CD4-positive, alpha-beta T cell treated with Interleukin-2 at 100 ng/mL for 4 hours (primary cell): ENCODE results near the gene AP2S1.
A peak's percentile ranks its signal among the peaks of the same experiment; 100 is the strongest.
"Not testable (repeated sequence)": the region's sequence is repeated elsewhere in the genome, so short reads cannot be mapped to it uniquely, and the experiment has no call there.

Experiments used
- DNase-seq: peaks from one replicate; pipeline ENCODE4 v3.0.0-alpha.2; 2020; ENCODE audit warnings: low spot score

AP2S1 gene

DNA sequence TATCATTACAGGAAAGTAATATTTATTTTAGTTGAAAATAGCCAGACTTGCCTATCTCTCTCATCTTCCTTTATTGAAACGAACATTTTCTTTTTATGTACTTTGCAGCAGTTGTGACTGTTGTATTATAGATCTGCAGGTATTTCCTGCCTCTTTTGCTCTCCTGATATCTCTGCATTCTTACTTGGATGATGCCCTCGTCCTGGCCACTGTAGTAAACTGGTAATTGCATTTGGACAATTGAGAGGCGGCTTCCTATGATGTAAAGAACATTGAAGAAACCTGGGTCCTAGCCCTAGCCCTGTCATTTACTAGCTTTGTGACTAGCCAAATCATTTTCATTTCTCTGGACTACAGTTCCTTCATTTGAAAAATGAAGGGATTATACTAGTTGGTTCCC, 16.5 kb upstream of the AP2S1 start:
- DNase-seq, result no peak

DNA sequence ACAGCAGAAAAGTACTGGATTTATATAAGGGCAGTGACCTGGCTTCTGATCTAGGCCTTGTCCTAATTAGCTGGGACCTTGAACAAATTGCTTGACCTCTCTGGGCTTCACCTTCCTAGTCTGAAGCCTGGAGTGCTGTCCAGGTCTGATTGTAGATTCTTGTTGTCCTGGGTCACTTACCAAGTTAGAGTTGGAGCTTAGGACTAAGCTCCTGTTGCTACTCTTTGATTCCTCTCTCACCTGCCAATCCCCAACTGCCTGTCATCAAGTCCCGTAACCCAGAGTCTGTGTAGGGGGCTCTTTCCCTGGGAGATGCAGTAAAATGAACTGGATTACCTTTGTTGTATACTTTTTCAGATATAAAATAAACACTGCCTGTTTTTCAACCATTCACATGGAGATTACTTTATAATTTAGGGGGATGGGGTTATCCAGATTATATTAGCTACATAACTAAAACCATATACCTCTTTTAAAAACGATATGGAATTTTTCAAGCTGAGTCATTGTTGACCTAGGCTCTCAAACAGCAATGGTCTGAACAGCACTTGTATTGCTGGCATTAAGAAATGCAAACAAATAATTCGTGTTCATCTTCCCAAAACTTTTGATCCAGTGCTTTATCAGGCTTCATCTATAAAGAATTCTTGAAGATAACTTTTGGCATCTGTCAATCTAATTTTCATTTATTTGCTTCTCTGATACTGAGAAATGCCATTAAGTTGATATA, 15.9 kb upstream of the AP2S1 start:
- no peak for DNase-seq

DNA sequence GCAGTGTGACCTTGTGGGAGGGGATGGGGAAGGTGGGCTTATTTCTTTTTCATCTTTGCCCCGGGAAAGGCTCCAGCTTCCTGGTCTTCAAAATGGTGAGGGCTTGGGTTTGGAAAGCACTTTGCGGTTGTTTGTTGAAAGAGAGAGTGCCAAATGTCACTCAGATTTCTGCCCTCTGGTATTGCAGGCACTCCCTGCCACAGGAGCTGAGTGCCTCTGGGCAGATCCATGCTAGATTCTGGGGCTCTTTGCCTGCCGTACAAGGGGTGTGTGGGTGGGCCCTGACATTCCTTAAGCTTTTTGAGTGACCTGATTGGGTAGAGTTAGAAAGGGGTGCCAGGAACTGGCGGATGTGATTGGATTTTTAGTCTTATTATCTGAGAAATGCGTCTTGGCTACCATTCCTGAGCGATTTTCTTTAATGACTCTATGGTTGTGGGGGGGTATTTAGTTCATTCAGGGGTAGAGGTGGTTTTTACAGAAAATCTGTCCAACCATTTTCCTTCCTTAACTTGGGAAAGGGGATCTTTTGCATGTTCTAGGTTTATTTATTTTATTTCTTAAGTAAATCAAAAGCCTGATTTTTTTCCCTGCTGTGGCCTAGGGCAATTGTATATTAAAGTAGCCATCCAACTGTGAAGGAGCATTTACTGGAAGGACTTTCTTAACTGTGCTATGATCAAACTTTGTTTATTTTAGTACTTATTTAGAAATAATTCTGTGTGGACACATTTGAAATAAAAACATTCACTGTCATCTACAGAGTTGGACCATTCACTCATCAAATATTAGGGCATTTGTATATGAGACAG, 13.4 kb upstream of the AP2S1 start:
- DNase-seq, result no peak

DNA sequence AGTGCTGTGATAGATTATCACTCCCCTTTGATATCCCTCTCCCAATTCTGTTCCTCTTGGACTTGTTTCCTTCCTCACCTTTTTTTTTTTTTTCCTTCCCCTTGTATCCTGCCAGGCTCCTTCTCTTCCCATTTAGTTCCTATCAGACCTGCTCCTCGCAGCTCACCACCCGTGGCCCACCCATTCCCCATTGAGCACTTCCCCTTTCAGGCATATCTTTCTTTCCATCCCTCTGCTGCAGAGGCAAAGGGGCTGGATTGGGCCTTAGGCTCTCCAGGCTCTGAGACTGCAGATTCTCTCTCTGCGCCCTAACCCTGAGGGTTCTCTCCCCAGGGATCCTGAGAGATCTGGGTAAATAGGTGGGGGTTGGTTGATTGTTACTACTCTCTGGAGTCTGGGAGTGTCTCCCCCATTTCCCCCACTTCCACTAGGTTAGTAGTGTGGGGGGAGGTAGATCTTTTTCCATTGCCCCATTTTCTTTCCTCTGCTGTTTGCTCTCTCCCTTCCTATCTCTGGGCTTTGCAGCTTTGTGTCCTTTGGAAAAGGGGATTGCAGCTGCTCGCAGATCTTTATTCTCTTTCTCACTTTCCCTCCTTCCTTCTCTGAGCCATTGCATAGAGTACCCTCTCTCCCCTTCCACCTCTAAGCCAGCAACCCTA, 12.5 kb upstream of the AP2S1 start:
- no peak for DNase-seq

DNA sequence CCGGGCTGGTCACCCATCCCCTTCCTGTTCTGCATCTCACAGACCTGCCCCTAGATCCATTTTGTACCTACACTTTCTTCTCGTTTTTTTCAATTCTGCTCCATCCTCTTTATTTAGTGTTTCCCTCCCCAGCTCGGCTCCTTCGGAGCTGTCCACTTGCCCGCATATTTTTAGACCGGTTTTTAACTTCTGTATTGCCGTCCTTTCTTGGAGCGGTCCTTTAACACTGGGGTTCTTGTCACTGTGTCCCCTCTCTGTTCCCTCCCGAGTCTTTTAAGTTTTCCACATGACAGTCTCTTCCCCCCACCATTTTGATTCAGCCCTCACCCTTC, 11.8 kb upstream of the AP2S1 start:
- no peak for DNase-seq

DNA sequence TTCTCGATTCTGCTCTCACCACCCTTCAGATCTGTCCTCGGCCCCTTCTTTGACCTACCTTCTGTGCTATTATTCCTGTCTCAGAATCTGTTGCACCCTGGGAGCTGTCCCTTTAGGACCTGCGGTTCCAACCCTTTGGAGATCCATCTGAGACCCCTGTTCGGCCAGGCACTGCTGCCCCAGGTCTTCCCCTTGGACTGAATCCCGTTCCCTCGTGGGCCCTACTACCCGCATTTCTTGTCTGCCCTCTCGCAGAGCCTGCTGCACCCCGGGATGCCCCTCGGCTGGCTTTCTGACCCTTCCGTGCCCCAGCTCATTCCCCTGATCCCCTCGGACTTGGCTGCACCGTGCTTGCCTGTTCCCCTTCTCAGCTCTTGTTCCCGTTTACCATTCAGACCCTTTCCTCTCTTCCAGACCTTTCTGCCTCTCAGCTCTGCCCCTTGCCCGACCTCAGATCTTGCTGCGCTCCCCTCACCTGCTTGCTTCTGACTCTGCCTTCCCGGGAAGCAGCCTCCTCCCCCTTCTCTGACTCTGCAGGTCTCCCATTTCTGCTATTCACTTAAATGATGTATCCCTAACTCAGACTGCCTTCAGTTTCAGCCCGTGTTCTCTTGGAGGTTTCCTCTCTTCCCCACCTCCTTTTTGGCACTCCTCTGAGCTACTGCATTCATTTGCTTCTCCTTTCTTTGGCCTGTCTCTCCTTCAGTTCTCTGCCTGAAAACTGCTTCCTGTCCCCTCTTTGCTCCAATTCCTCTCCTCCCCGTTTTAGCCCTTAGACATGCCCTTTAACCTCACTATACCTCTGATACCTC, 11.3 kb upstream of the AP2S1 start:
- no peak for DNase-seq

DNA sequence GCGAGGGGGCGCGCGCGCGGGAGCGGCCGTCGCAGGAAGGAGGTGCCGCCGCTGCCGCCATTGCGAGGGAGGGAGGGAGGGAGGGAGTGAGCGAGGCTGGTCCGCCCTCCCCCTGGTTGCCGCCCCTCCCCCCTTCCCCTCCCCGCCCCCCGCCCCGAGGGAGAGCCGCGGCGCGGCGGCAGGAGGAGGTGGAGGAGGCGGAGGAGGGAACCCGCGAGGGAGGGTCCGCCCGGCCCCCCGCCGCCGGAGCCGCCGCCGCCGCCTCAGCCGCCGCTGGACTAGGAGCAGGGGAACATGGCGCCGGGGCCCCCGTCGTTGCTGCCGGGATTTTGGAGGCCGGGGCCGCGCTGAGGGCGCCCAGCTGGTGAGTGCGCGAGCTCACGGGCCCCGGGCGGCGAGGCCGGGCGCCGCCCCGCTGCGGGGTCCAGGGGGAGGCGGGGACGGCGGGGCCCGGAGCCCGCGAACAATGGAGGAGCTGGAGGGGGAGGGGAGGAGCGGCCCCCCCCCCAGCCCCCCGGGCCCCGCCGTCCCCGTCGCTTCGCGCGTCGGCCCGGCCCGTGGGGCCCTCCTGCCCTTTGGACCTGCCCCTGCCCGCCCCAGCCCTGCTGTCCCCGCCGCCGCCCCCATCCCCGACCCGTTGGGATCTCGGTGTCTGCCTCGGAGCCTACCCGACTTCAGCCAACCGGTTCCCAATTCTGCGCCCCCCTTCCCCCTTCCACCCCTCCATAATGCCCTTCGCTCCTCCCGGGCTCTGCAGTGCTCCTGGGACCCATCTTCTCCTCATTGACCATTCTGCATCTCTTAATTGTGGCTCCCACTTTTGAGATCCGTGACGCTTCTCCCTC, 10.4 kb upstream of the AP2S1 start, which contains the start of gene ARHGAP35:
Gene ARHGAP35, plus strand, starts transcription at position 152 of the 845 bp plus-strand sequence. CDS start 57,679 bp downstream, outside the sequence.
- DNase-seq, result peak; percentile 82

DNA sequence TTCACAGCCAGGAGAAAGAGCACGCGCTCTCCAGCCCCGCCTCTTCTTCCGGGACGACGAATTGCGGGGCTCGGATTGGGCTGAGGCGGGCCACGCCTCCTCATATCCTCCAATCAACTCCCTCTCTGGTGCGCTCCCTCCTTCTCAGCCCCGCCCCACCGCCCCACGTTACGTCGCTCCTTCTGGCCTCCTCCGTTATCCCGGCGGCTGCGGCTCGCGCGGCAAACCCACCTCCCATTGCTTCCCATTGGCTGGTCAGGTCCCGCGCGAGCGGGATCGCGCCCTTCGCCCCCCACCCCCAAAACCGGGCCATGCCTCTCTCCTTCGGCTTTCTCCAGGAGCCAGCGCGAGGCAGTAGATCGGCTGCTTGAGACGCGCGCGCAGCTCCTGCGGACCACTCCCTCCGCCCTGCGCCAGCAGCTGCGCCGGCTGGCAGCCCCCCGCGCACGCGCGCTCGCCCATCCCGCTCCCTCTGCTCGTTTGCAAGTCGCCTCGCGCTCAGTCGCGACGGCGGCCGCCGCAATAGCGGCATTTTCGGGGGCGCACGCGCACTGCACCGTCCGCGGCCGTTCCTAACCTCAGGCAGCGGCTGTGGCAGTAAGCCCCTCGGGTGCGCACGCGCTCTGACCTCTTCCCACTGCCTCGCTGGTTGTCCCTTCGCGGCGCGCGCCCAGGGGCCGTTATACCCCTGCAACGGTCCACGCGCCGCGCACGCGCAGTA, 9.6 kb upstream of the AP2S1 start:
- DNase-seq, result peak; percentile 95

DNA sequence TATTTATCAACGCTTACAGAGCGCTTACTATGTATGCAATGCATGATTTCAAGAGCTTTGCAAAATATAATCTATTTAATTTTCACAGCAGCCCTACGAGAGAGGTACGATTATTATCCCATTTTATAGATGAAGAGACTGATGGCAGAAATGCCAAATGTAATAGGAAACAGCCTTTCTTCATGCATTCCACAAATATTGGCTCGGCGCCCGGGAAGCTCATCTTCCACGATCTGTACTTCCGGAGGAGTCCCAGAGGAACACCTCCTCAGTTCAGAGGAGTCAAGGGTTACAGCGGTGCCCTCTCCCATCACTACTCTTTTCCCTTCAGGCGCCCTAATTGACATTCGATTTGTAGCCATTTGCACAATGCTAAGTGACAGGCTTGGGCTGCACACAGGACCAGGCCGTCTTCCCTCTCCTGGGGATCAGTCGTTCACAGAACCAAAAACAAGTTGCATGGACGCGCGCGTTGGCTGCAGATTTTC, 9.0 kb upstream of the AP2S1 start:
- DNase-seq, result no peak

DNA sequence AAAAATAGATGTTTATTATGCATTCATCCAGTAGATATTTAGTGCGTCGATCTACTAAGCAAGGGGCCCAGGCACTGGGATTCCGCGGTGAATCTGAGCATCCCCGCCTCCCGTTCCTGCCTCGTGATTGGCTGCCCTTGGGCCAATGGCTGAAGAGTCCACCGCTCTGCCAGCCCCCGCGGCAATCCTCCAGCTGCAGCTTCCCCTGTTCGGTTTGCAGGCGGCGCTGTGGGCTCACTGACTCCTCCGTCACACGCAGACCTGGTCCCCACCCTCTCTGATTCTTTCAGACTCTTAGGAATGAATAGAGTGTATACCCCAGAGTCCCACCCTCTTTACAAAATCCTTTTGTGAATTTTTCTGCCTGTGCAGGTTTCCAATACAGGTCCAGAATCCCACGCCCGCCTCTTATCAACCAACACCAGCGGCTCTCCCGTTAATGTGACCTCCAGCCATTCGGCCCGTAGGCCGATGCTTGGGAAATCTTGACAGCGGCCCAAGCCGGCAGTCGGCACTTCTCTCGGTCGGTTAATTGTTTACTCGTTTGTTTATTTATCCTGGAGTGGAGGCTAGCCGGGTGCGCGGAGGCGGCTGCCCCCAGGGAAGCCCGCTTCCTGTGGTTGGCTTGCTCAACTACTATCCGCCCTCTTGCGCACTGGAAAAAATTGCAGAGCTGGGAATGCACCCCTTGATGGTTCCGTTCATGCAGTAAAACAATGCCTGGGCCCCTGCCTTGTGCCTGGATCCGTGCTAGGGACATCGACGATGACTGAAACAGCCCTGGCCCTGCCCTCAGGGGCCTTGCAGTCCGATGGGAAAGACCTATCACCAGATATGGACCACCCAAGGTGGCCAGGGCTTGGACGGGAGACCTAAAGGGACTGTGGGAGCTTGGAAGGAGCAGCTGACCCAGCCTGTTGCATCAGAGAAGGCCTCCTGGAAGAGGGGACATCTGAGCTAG, 5.7 kb upstream of the AP2S1 start:
- peak; percentile 94 for DNase-seq

DNA sequence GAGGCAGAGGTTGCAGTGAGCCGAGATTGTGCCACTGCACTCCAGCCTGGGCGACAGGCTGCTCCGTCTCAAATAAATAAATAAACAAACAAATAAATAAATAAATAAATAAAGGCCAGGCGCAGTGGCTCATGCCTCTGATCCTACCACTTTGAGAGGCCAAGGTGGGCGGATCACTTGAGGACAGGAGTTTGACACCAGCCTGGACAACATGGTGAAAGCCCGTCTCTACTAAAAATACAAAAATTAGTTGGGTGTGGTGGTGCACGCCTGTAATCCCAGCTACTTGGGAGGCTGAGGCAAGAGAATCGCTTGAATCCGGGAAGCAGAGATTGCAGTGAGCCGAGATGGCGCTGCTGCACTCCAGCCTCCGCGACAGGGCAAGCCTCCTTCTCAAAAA, 4.1 kb upstream of the AP2S1 start:
- DNase-seq, result not testable (repeated sequence)

DNA sequence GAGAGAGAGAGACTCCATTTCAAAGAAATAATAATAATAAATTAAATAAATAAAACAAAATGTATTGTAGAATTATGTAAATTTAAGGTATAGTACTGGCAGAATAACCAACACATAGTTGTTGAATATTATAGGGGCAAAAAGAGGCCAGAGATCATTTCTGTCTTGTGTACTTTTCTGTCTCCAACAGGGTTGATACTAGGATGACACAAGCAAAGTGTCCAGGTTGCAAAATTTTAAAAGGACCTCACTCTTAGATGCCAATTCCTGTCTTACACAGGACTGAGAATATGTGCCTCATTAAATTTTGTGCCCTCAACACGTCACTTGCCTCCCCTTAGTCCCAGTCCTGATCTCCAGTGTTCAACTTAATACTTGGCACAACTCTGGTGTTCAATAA, 2.2 kb upstream of the AP2S1 start:
- DNase-seq, result no peak

DNA sequence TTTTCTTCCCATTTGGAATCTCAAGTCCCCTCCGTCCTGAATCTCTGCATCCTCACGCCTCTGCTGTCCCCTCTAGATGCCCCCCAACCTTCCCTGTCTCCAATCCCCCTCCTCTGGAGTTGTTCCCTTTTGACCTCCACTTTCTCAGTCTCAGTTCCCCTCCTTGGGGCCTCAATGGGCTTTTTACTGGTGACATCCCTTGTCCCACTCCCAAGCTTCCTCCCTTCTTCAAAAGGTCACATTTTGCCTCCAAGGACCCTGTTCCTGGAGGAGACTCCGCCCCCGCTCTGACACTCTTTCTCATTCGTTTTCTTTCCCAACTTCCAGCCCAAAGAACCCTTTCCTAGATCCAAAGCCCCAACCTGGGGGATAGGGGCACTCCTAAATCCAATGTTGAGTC, 1.0 kb downstream of the AP2S1 start:
- no peak for DNase-seq

DNA sequence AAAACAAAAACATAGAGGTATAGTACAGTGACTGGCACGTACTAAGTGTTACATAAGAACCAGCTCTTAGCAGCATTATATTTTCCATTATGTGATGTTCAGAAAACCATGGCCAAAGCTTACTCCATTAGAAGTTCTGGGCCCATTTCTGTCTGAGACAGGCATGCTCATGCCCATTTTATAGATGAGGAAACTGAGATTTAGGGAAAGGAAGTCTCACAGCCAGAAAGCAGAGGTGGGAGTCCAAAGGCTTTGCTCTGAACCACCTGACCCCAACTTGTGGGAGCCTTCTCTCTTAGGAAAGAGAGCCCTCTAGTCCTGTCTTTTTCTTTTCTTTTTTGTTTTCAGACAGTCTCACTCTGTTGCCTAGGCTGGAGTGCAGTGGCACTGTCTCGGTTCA, 2.3 kb downstream of the AP2S1 start:
- DNase-seq, result no peak

DNA sequence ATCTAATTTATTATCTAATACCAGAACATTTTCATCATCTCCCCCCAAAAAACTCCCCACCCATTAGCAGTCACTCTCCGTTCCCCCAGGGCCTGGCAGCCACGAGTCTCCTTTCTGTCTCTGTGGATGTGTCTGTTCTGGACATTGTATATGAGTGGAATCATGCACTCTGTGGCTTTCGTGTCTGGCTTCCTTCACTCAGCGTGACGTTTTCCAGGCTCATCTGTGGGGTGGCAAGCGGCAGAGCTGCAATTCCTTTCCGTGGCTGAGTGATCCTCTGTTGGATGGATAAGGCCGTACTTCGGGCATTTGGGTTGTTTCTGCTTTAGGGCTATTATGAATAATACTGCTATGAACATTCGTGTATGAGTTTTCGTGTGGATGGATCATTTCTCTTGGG, 3.1 kb downstream of the AP2S1 start:
- no peak for DNase-seq

DNA sequence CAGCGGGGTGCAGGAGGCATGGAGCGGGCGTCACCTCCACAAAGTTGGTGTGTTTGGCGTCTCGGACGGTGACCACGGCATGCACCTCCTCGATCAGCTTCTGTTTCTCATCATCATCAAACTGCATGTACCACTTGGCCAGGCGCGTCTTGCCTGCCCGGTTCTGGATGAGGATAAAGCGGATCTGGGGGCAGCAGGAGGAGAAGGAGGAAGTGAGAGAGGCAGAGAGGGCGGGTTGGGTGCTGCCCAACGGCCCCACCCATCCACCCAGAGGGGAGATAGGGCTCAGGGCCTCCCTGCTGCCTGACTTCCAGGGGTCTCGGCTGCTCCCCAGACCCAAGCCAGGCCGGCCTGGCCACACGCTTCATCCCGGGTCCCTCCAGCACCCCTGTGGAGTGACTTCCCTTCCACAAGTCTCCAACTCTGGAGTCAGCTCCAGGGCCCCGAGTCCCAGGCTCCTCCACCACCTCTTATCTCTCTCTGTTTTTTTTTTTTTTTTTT, 4.6 kb downstream of the AP2S1 start:
- no peak for DNase-seq

DNA sequence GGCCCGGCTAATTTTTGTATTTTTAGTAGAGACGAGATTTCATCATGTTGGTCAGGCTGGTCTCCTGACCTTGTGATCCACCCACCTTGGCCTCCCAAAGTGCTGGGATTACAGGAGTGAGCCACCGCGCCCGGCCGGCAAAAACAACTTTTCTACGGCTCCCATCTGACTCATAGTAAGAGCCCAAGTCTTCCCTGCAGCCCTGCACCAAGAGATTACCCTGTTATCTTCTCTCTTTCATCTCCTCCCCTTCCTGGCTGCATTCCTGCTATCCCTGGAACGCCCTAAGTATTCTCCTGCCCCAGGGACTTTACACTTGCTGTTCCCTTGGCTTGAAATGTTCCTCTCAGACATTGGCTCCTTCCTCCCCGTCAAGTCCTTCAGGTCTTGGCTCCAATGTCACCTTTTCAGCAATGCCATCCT, 6.6 kb downstream of the AP2S1 start:
- DNase-seq, result no peak

DNA sequence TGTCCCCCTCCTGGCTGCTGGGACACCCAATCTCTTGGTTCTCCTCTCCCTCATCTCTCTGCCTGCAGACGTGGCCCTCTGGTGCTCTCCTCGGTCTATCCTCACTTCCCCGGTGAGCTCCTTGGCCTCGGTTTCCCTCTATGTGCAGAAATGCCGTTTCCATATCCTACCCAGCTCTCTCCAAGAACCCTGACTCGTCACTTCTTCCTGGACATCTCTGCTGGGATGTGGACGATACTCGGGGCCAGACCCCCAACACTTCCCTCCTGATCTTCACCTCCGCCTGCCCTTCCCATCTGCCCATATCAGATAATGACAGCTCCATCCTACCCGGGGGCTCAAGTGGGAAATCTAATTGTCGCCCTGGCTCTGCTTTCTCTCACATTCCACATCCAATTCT, 7.9 kb downstream of the AP2S1 start:
- no peak for DNase-seq

DNA sequence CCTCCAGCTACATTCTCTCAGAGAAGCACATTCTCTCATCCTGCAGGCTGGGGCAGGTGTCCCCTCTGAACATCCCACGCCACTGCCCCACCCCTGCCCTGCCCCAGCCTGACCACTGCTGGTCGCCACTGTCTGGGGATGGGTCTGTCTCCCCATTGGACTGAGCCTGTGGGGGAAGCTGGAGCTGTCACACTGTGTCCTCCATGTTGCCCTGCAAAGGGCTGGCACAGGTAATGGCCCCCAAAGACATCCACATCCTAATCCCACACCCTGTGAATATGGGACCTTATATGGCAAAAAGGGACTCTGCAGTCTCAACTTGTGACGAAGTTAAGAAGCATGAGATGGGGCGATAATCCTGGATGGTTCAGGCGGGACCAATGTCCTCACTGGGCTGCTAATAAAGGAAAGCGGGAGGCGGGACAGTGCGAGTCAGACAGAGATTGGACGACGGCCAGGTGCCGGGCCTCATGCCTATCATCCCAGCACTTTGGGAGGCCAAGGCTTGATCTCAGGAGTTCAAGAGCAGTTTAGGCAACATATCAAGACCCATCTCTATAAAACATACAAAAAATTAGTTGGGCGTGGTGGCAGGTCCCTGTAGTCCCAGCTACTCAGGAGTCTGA, 9.1 kb downstream of the AP2S1 start:
- DNase-seq, result no peak
